GM21367 (cell line): ENCODE data around the gene FBXW11.
"Not testable (repeated sequence)": the region's sequence is repeated elsewhere in the genome, so short reads cannot be mapped to it uniquely, and the experiment has no call there.

Experiments used
- ATAC-seq: cut with Tn5 transposase; IDR thresholded peaks from one replicate; pipeline ENCODE4 v1.9.1; 2021; ENCODE audit not compliant: unreplicated experiment

FBXW11 gene

GRCh38 chr5:172020110-172020786, 13.8 kb upstream of the FBXW11 start:
- ATAC-seq: not testable (repeated sequence)

GRCh38 chr5:172015346-172015745, 8.9 kb upstream of the FBXW11 start:
- no peak for ATAC-seq

GRCh38 chr5:172010278-172010677, 3.8 kb upstream of the FBXW11 start:
- no peak for ATAC-seq

- ATAC-seq: no peak
Measured at GRCh38 chr5:172009536-172010270, 3.3 kb upstream of the FBXW11 start.

GRCh38 chr5:172008689-172009141, 2.3 kb upstream of the FBXW11 start:
- ATAC-seq: no peak

GRCh38 chr5:172008111-172008455, 1.6 kb upstream of the FBXW11 start:
- no peak for ATAC-seq

GRCh38 chr5:172007175-172008110, 1.0 kb upstream of the FBXW11 start:
- no peak for ATAC-seq

GRCh38 chr5:172005708-172006320, 624 bp downstream of the FBXW11 start:
- ATAC-seq: no peak

GRCh38 chr5:172004824-172005237, 1.6 kb downstream of the FBXW11 start:
- no peak for ATAC-seq

- no peak for ATAC-seq
Measured at GRCh38 chr5:172003746-172004145, 2.7 kb downstream of the FBXW11 start.

- no peak for ATAC-seq
Measured at GRCh38 chr5:172002840-172003512, 3.5 kb downstream of the FBXW11 start.

GRCh38 chr5:172002310-172002709, 4.1 kb downstream of the FBXW11 start:
- no peak for ATAC-seq

- ATAC-seq: peak; percentile 38
Measured at GRCh38 chr5:171999877-172000276, 6.6 kb downstream of the FBXW11 start.

- no peak for ATAC-seq
Measured at GRCh38 chr5:171999100-171999499, 7.3 kb downstream of the FBXW11 start.

- no peak for ATAC-seq
Measured at GRCh38 chr5:171997011-171997410, 9.4 kb downstream of the FBXW11 start.

GRCh38 chr5:171992813-171993212, 13.6 kb downstream of the FBXW11 start:
- no peak for ATAC-seq

GRCh38 chr5:171992305-171992704, 14.1 kb downstream of the FBXW11 start:
- no peak for ATAC-seq

GRCh38 chr5:171990713-171991015, 15.8 kb downstream of the FBXW11 start:
- ATAC-seq: no peak

- no peak for ATAC-seq
Measured at GRCh38 chr5:171989946-171990712, 16.3 kb downstream of the FBXW11 start.

GRCh38 chr5:171989276-171989675, 17.2 kb downstream of the FBXW11 start:
- no peak for ATAC-seq
